Esophagus muscularis mucosa (tissue), 4 donors: ENCODE measurements around the gene PRPF6. TPM values are rescaled to one million over a fixed set of nuclear protein-coding genes. Genes with fewer than 3 reads are reported as not detected.

Experiments
- DNase-seq: peaks from one replicate; pipeline ENCODE4 v3.0.0-alpha.2; 2017; ENCODE audit errors: extremely low spot score
- H3K27ac ChIP-seq, 4 donors: fragments of 200-600 bp; sonication (generic); replicated peaks in 1 of 4; 1 replicate in 3 of 4; 2 replicates in 1 of 4; pipeline ENCODE4 v1.5.1; 2016 to 2019; ENCODE audit warnings: mild to moderate bottlenecking in 1 of 4
- H3K27me3 ChIP-seq, 4 donors: fragments of 200-600 bp; sonication (generic); one replicate each; pipeline versions ENCODE4 v1.5.1 to v1.6.0; 2016 to 2019
- H3K36me3 ChIP-seq, 4 donors: fragments of 200-600 bp; sonication (generic); one replicate each; pipeline ENCODE4 v1.5.1; 2016 to 2019
- H3K4me1 ChIP-seq, 4 donors: fragments of 200-600 bp; sonication (generic); one replicate each; pipeline ENCODE4 v1.5.1; 2016 to 2019
- H3K4me3 ChIP-seq, 4 donors: fragments of 200-600 bp; sonication (generic); 1 replicate in 2 of 4; 2 replicates in 2 of 4; pipeline ENCODE4 v1.5.1; 2016 to 2019; ENCODE audit warnings: mild to moderate bottlenecking in 4 of 4, moderate library complexity in 1 of 4
- H3K9me3 ChIP-seq, 4 donors: fragments of 200-600 bp; sonication (generic); 1 replicate in 3 of 4; 2 replicates in 1 of 4; pipeline ENCODE4 v1.5.1; 2016 to 2019
- EP300 ChIP-seq: sonication (generic); formaldehyde crosslinking; IDR thresholded peaks from one replicate; pipeline ENCODE4 v1.6.1; 2017; ENCODE audit warnings: antibody characterized with exemption
- POLR2A ChIP-seq: fragments of 450-650 bp; IDR thresholded peaks from one replicate; pipeline ENCODE4 v1.6.1; 2017; ENCODE audit warnings: antibody characterized with exemption, moderate library complexity, mild to moderate bottlenecking, low read depth
- POLR2AphosphoS5 ChIP-seq, 2 donors: sonication (generic); formaldehyde crosslinking; IDR thresholded peaks; one replicate each; pipeline ENCODE4 v1.6.1; 2017; ENCODE audit warnings: antibody characterized with exemption in 2 of 2
- WGBS: methylation state at CpG from one replicate; pipeline ENCODE4 v1.1.5; 2018; 5-methylcytosine and 5-hydroxymethylcytosine counted together
- intact Hi-C: fragments of 100-400 bp; cut with DNase I; formaldehyde crosslinking; loops from one replicate; pipeline ENCODE4 v1.15.1; 2023
- total RNA-seq, 4 donors: library from RNA; depleted of rRNA; stranded (reverse); fragments of >200 nt; gene quantifications; one replicate each; pipeline versions ENCODE4 v1.1.0 to v1.2.1, GENCODE V29; 2016
- TF ChIP-seq, protein P1 (sequence below), 3 experiments: fragments of 200-600 bp in 2 of 3; fragments of 450-650 bp in 1 of 3; sonication (generic) in 2 of 3; IDR thresholded peaks; one replicate each; pipeline ENCODE4 v1.5.1; 2017 to 2019; ENCODE audit warnings: antibody characterized with exemption in 3 of 3, mild to moderate bottlenecking in 2 of 3, moderate library complexity in 1 of 3

The PRPF6 gene
- total RNA-seq, 4 donors from 2014 or later = 46.1 to 64.9 (median 58.7) TPM

DNA sequence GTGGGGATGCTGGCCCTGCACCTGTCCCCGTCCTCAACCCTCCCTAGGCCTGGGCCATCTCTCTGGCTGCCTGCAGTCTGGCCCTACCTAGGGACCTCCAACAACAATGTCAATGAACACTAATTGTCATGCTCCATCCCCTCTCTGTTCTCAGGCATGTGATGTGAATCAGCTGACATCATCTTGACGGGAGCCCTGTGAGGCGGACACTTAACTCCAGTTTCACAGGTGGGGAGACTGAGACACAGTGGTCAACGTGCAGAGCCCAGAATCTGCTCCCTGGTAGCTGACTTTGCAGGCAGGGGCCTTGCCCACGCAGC lies 81.3 kb downstream of the PRPF6 start:
- TF ChIP-seq POLR2AphosphoS5 (IDR thresholded peaks at IDR 0.05) = no peak
- no peak for TF ChIP-seq EP300
- TF ChIP-seq POLR2A = no peak
- TF ChIP-seq, protein P1, sequence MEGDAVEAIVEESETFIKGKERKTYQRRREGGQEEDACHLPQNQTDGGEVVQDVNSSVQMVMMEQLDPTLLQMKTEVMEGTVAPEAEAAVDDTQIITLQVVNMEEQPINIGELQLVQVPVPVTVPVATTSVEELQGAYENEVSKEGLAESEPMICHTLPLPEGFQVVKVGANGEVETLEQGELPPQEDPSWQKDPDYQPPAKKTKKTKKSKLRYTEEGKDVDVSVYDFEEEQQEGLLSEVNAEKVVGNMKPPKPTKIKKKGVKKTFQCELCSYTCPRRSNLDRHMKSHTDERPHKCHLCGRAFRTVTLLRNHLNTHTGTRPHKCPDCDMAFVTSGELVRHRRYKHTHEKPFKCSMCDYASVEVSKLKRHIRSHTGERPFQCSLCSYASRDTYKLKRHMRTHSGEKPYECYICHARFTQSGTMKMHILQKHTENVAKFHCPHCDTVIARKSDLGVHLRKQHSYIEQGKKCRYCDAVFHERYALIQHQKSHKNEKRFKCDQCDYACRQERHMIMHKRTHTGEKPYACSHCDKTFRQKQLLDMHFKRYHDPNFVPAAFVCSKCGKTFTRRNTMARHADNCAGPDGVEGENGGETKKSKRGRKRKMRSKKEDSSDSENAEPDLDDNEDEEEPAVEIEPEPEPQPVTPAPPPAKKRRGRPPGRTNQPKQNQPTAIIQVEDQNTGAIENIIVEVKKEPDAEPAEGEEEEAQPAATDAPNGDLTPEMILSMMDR (IDR thresholded peaks at IDR 0.05) = no peak
- DNase-seq = no peak
- 100% methylated on average over 1 of the region's 5 CpGs for WGBS
- H3K9me3 ChIP-seq = no peaks in the 10 kb centered on the region
- H3K27ac ChIP-seq = peak overlapping the region; percentile 84 to 87 (median 86)
- intact Hi-C loops = no loop called here
- H3K36me3 ChIP-seq = no peaks in the 10 kb centered on the region
- peaks cover 26 to 48% (median 41%) of the 10 kb centered on the region in 4 donors for H3K4me1 ChIP-seq
- H3K27me3 ChIP-seq = peaks cover 0 to 10% (median 0%) of the 10 kb centered on the region in 4 donors
- H3K4me3 ChIP-seq = peak overlapping the region; percentile 78 to 93 (median 82)

DNA sequence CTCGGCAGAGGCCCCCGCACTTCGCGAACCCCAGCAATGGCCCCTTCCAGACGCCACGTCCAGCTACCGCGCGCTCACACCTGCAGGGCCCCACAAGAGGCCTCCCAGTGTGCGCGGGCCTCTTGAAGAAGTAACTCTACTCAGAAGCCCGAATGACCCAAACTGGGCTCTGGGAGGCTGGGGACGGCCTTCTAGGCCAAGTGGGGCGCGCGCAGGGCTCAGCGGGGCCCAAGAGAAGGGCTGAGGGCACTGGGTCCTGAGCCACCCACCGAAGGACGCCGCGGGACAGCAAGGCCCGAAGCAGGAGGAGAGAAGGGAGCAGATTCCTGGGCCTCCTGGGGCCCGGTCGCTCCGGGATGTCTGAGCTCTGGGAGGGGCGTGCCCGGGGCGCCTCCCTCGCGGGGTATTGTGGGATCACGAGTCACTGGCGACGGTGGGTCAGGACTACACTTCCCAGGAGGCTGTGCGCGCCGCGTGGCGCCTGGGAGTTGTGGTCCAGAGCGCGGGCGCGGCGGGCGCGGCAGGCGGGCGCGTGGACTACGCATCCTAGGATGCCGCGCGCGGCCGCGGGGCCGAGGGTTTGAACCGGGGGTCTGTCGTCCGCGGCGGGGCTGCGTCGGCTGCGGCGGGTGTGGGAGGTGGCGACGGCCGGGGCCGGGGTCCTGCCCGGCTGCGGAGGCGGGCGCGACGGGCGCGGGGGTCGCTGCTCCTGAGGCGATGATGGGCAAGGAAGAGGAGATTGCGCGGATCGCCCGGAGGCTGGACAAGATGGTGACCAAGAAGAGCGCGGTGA lies 81.9 kb downstream of the PRPF6 start, which contains the start of gene TCEA2:
TCEA2 (plus strand) TSS at position 603 of the 793 bp plus-strand sequence; CDS start at position 718, 115 bp downstream.
- Histone ChIP-seq H3K27ac (peak within 1 kb of the TSS; percentile 84 to 87 (median 86)), H3K36me3 (no peaks in the 10 kb centered on the region), H3K4me1 (peaks cover 22 to 43% (median 35%) of the 10 kb centered on the region in 4 donors), H3K4me3 (peak within 1 kb of the TSS; percentile 78 to 93 (median 82)), H3K9me3 (no peaks in the 10 kb centered on the region), H3K27me3 (peaks cover 0 to 5% (median 0%) of the 10 kb centered on the region in 4 donors)
- WGBS = 24% methylated on average over 16 of the region's 85 CpGs
- intact Hi-C loops = no loop called here
- DNase-seq = peak; percentile 99
- TF ChIP-seq EP300 = no peak
- TF ChIP-seq POLR2A = peak; percentile 39
- TF ChIP-seq, protein P1 (IDR thresholded peaks at IDR 0.05) = peak in 1 of 3 experiments; percentile 14
- peak; percentile 89 to 93 for TF ChIP-seq POLR2AphosphoS5 (IDR thresholded peaks at IDR 0.05)

DNA sequence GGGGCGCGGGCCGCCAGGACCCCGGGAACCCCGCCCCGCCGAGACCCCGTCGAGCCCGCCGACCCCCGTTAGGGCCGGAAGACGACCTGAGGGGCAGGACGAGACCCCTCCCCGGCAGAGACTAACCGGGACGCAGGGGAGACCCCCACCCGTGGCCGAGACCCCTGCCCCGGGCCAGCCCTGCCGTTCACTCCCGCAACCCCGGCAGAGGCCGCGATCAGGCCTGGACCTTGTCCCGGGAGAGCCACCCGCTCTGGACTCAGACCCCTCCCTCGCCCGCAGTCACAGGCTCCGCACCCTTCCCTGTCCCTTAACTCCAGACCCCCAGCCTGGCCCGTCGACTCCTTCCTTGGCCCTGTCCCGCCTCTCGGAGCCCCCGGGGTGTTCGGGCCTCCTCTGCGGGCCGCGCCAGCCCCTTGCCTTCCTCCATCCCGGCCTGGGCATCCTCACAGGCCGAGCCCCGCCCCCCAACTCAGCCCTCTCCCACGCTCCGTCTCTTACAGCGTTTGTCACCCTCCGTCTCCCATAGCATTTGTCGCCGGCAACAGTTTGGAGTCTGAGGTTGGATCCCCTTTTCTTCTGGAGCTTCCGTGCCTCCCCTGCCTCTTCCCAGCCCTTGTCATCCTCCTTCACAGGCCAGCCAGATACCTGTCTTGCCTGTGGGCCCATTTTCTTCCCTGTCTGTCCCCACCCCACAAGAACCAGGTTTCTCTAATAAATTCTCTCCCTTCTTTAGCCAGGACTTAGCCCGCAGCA lies 82.6 kb downstream of the PRPF6 start:
- TF ChIP-seq, protein P1 (IDR thresholded peaks at IDR 0.05) = no peak
- no peak for TF ChIP-seq POLR2AphosphoS5 (IDR thresholded peaks at IDR 0.05)
- no peak for TF ChIP-seq EP300
- TF ChIP-seq POLR2A = no peak
- H3K9me3 ChIP-seq = no peaks in the 10 kb centered on the region
- H3K36me3 ChIP-seq = peaks cover 0 to 4% (median 0%) of the 10 kb centered on the region in 4 donors
- peak overlapping the region; percentile 78 to 93 (median 82) for H3K4me3 ChIP-seq
- WGBS = 2% methylated on average over 36 of the region's 51 CpGs
- no peak for DNase-seq
- intact Hi-C loops = no loop called here
- H3K4me1 ChIP-seq = peaks cover 22 to 38% (median 33%) of the 10 kb centered on the region in 4 donors
- no peaks in the 10 kb centered on the region for H3K27me3 ChIP-seq
- peak overlapping the region; percentile 84 to 87 (median 86) for H3K27ac ChIP-seq

DNA sequence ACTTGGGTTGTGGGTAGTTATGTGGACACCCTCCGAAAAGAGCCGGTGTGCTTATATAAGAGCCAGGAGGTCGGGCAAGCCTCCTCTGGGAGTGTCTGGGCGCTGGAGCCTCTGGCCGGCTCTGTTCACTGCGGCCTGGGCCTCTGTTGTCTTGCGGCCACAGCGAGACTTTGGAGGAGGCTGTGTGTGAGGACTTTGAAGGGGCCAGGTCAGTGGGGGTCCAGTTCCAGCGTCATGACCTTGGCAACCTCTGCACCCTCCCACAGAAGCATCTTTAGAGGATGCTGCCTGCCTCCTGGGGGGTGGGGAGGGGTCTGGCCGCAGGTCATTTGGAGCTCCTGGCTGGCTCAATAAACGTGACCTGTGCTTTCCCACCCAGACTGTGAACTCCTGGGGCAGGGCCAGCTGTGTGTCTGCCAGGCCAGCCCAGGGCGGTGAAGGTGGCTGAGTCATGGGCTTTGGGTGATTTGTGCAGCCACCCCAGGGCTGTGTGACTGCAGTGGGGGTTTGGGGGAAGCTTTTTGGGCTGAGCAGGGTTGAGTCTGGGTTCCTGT lies 83.3 kb downstream of the PRPF6 start:
- H3K36me3 ChIP-seq = peaks cover 0 to 4% (median 1%) of the 10 kb centered on the region in 4 donors

More for the DNA sequence above, 83.3 kb downstream of the PRPF6 start:
- no peak for TF ChIP-seq POLR2AphosphoS5 (IDR thresholded peaks at IDR 0.05)
- TF ChIP-seq POLR2A = no peak
- no peak for TF ChIP-seq EP300
- TF ChIP-seq, protein P1 (IDR thresholded peaks at IDR 0.05) = no peak
- 27% methylated on average over 7 of the region's 12 CpGs for WGBS
- Histone ChIP-seq H3K27ac (peak overlapping the region; percentile 84 to 87 (median 86)), H3K27me3 (no peaks in the 10 kb centered on the region), H3K9me3 (no peaks in the 10 kb centered on the region), H3K4me1 (peaks cover 22 to 38% (median 33%) of the 10 kb centered on the region in 4 donors), H3K4me3 (peak overlapping the region; percentile 78 to 93 (median 82))
- DNase-seq = no peak
- intact Hi-C loops = no loop called here
